ENCODE measurements around the gene HOXA4.

HOXA4 gene

DNA sequence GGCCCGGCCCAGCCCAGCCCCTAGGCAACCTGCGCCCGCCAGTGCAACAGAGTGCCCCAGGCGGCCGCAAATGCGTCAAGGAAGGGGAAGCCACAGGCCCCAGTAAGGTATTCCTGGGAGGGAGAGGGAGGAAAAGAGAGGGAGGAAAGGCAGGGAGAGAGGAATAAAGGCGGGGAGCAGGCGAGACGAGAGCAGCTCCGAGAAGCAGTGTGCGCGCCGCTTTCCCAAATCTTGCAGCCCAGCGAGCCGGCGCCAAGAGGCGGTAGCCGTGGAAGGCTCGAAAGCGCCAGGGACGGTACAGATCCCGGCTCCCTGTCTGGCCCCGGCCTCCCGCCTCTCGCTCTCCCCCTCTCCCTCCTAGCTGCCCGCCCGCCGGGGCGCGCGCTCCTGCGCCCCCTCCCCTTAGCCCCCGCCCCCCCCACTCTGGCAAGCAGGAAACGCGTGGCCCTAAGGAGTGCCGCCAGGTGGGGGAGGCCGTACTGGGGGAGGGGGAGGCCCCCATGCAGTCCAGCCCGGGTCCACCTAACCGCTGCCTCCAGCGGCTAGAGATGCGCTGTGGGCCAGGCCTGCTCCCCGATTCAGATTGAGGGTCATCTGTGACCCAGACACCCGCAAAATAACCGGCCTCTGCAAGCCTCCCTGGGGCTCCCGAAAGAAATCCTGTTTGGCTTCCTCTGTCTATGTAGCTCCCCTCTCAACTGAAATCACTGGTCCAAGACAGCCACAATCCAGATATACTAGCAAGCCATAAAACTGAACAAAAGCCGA lies 39.3 kb upstream of the HOXA4 start:
- DNase-seq (ENCODE audit: low read depth in 2 of 2), result no peak

DNA sequence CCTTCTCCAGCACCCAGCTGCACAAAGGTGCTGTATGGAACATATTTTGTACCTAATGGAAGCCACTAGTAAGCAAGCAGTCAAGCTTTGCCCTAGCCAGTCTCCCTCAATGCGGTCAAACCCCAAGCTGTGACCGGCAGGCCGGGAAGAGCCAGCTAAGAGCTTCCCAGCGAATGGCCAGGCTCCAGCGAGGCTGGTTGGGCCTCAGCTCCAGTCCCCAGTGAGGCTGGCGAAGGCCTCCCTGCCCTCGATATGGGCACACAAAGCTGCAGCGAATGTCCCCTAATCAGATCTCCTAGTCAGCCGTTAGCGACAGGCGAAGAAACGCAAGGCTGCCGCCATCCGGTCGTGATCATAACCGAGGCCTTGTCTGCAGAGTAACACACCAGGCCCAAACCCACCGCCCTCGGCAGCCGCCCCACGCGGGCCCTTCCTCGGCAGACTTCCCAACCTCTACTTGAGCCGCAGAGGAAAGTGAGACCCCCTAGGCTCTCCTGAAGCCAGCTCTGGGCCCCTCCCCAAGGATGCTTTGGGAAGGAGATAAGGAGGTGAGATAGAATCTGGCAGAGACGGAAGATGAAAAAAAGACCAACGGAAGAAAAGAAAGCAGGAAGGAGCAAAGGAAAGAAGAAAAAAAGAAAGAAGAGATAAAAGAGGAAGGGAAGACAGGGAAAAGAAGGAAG lies 37.8 kb upstream of the HOXA4 start:
- DNase-seq (ENCODE audit: low read depth in 2 of 2), result no peak

DNA sequence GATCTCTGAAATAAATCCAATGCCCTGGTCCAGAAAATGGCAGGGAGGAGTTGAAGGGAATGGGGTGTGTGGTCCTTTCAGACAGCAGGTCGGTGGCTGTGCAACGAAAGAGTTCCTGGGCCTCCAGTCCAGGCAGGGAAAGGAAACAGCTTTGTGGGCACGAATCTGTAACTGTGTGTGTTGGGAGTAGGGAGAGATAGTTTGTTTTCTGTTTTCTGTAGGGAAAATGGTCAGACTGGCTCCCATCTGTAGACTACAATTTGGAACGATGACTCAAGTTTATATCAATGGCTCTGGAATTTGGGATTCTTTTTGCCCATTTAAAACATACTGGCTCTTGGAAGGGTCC lies 37.3 kb upstream of the HOXA4 start:
- no peak for DNase-seq (ENCODE audit: low read depth in 2 of 2)

DNA sequence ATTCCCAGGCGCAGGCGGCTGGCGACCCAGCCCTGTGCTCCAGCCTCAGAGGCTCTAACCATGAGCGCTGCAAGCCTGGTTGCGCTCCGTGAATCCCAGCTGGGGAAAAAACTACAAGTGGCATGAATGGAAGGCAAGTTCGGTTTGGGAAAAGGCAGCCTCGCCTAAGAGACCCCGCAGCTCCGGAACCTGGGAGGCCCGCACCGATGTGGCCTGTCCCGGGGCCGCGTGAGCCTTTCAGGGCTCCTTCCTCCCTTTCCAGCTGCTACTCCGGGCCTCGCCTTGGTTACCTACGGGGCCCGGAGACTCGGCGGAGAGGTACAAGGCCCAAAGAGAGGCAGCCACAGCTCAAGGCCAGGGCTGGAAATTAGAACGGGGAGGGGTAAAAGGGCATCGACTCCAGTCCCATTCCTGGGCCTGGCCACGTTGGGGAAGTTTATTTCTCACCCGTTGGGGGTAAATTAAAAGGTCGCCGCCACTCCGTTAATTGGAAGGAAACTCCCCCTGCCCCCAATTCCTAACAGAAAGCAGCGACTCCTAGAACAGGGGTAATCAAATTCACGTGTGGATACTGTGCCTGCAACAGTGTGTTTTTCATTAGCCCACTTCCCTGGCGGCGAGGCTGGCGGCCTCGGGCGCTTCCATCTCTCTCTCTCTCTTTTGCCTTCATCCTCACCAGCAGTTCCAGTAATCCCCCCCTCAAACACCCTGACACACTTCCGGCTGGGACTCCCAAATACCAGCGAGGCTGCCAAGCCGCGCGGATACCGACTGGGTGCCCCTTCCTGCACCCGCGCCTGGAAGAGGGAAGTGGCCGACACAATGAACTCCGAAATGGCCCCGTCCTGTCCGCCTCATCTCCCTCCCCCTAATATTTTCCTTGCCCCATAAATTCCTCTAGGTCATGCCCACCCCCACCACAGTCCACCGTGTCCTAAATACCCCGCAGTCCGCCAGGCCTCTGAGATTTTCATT lies 36.3 kb upstream of the HOXA4 start:
- no peak for DNase-seq (ENCODE audit: low read depth in 2 of 2)

DNA sequence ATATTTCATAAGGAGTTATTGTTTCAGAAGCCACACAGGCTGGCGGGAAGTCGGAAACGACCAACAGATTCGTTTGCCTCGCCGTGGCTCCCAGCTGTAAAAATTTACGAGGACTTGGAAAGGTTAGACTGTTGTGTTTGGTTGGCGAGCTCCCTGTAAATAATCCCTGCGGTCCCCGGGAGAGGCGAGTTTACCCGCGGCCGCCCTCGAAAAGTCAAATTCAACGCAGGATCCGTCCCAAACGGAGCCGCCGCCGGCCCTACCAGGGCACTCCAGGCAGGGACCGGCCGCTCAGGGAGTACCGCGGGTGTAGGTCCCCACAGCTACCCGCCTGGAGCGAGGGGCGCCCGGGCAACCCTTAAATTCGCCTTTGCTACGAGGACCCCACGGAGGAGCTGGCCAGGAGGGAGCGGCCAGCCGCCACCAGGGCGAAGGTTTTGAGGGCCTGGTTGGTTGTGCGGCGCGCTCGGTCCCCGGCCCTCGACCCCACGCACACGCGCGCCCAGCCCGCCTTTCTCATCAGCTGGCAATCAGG lies 35.5 kb upstream of the HOXA4 start:
- no peak for DNase-seq (ENCODE audit: low read depth in 2 of 2)

DNA sequence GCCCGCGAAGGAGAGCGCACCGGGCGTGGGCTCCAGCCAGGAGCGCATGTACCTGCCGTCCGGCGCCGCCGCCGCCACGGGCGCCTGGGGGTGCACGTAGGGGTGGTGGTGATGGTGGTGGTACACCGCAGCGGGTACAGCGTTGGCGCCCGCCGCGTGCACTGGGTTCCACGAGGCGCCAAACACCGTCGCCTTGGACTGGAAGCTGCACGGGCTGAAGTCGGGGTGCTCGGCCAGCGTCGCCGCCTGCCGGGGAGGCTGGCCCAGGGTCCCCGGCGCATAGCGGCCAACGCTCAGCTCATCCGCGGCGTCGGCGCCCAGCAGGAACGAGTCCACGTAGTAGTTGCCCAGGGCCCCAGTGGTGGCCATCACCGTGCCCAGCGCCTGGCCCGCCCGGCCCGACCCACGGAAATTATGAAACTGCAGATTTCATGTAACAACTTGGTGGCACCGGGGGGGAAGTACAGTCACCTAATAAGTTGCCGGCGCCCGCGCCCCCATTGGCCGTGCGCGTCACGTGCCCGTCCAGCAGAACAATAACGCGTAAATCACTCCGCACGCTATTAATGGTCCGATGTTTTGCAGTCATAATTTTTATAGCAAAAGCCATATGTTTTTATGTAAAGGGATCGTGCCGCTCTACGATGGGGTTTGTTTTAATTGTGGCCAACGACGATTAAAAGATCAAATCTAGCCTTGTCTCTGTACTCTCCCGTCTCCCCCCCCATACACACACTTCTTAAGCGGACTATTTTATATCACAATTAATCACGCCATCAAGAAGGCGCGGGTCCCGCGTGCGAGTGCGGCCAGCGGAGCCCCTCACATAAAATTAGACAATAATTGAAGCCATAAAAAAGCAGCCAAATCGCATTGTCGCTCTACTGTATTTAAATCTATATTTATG lies 34.8 kb upstream of the HOXA4 start, which contains the start of gene HOXA9:
HOXA9 (minus strand) TSS at position 449 of the 907 bp plus-strand sequence; CDS start at position 369, 80 bp downstream.
- DNase-seq (ENCODE audit: low read depth in 2 of 2), result no peak

DNA sequence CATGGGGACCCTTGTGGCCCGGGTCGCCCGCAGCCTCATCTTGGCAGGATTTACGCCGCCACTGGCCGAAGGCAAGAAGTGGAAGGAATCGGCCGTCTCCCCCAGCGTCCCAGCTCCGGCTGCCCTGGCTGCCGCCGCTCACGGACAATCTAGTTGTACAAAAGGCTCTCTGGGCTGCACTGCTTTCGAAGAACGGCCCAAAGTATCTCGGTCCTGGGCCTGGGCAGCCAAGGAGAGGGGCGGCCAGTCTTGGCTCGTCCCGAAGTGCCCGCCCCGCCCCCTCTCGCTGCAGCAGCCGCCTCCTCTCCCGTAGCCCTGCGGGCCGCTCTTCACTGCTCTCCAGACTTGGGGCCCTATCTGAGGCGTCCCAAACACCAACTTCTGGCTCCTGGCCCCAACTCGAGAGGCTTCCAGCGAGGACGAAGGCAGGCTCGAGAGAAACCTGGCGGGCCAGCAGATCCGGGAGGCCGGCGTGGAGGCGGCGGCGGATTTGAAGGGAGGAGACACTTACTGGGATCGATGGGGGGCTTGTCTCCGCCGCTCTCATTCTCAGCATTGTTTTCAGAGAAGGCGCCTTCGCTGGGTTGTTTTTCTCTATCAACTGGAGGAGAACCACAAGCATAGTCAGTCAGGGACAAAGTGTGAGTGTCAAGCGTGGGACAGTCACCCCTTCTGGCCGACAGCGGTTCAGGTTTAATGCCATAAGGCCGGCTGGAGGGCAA lies 34.0 kb upstream of the HOXA4 start:
- DNase-seq (ENCODE audit: low read depth in 2 of 2), result no peak

DNA sequence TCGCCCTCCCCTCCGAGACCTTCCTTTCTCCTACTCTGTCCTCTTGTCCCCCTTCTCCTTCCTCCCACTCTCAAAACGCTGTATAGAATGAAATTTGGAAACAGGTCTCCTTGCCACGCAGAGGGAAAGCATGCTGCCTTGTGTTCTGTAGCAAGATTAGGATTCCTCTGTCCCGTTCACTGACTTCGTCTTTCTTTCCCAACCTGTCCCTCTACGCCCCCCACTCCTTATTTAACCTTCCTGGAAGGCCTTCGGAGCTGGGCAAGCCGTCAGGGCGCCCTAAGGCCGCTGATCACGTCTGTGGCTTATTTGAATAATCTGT lies 33.4 kb upstream of the HOXA4 start:
- DNase-seq (ENCODE audit: low read depth in 2 of 2), result no peak

DNA sequence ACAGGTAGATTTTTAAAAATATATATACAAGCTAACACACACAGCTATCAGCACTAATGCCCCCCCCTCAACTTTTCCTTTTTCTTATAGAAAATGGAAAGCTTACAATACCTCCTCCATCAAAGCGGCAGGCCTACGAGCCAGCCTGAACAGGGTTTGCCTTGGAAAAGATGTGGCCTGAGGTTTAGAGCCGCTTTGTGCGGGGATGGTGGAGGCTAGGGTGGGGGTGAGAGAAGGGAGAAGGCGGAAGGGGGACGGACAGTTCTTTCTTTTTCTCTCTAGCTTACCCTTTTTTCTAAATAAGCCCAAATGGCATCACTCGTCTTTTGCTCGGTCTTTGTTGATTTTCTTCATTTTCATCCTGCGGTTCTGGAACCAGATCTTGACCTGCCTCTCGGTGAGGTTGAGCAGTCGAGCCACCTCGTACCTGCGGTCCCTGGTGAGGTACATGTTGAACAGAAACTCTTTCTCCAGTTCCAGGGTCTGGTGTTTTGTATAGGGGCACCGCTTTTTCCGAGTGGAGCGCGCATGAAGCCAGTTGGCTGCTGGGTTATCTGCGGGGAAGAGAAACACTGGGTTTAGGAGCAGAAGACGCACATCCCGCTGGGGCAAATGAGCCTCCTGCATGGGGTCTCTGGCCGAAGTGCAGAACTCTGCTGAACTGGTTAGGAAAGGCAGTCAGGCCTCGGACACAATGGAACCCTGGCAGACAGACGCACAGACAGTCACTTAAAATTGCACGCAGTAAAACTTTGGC lies 32.9 kb upstream of the HOXA4 start:
- no peak for DNase-seq (ENCODE audit: low read depth in 2 of 2)

DNA sequence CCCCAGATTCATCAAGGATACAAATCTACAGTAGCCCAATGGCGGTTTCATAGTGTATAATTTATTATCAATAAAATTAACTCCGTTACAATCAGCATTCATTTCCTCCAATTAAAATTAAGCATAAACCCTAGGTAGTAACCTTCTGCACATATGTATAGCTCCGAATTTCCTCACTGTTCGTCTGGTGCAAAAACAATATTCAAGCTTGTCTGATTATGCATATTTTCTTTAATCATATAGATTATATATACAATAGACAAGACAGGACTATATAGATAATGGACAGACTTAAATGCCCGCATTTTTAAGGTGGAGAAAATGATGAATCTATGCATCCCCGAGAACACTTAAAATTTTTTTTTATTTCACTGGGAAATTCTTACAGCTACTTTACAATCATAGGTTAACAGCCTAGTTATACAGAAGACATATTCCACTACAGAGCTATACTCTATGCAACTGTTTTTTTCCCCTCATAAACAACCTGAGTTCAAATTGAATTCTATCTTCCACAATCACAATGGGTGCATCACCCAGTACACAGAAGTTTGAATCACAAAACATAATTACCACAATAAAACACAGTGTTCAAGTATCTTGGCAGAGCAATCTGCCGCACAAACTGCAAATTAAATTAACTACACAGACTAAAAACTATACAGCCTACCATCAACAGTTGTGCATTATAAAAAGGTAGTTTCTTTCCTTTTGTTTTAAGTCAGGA lies 32.2 kb upstream of the HOXA4 start:
- DNase-seq (ENCODE audit: low read depth in 2 of 2), result no peak

DNA sequence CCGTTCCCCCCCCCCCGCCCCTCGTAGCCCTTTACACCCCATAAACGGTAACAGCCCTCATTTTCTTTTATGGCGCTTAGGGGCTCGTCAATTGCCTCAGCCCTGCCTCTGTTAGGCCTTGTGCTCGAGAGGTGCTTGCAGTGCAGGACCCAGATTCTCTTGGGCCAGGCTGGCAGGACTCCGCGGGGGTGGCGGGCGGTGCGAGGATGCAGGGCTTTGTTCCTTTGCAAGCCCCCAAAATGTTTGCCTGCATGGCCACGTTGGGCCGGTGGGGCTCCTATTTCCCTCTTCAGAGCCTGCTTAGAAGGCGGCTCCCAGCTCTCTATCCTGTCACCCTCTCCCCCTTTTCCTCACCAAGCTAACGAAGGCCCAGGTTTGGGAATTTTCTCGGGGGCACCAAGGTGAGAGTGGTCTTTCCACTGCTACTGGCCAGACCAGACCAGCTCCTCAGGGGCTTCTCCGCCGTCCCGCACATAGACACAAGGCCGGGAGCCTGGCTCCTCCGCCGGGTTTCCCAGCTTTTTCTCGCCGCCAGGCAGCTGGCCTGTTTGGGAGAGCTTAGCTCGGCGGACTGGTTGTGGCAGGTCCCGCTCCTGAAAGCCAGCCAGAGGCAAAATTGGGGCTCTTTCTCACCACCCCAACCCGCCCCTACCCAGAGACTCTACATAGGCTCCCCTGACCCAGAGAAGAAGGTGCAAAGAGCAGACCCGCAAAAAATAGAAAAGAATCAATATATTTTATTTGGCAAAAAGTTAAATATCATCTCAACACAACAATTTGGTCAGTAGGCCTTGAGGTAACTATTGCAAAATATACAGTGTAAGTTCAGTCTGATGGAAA lies 31.4 kb upstream of the HOXA4 start:
- no peak for DNase-seq (ENCODE audit: low read depth in 2 of 2)

DNA sequence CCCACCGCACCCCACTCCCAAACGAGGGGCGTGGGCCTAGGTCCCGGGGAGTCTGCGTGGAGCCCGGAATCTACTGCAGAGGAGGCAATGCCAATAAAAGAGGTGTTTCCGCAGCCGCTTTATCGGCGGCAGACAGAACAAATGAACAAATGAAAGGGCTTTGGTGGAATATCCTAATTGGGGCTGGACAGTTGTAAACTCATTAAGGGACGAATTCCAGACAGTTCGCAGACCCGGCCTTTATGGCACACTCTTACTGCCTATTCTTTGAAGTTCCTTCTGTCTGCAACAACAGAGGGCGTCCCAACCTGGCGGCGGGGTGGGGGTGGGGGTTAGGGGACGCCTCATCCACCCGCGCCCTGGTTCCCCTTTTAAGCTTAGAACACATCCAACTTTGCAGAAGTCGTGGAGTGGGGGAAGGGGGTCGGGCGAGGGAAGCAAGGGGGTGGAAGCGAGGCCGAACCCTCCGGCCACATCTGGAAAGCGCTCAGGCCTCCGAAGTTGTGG lies 30.7 kb upstream of the HOXA4 start:
- DNase-seq (ENCODE audit: low read depth in 2 of 2), result no peak

DNA sequence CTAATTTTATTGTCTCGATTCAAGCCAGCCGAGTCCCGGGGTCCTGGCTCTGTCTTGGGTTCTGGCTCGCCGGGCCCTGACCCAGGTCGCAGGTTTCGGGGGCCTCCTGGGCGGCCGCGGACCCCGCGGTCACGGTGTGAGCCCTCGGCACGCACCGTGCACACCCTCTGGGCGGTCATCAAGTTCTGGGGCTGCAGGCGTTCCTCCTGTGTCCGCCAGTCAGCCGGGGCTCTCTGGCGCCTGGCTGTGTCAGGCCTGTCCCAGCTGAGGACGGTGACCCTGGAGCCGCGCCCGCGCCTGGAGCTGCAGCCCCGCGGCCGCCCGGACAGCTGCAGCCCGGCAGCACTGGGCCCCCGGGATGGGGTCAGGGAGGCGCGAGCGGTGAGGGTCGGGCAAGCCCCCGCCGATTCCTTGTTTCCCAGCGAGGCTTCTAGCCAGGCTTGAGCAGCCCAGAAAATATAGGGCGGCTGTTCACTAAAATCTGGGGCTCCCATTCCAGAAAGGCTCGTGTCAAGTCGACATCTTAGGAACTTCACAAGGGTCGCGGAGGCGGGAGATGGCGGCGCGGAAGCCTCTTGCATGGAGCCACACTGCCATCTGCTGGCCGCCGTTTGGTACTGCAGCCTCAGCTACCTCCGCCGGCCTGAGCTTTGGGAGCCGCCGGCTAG lies 30.1 kb upstream of the HOXA4 start:
- DNase-seq (ENCODE audit: low read depth in 2 of 2), result peak; percentile 72 to 77

DNA sequence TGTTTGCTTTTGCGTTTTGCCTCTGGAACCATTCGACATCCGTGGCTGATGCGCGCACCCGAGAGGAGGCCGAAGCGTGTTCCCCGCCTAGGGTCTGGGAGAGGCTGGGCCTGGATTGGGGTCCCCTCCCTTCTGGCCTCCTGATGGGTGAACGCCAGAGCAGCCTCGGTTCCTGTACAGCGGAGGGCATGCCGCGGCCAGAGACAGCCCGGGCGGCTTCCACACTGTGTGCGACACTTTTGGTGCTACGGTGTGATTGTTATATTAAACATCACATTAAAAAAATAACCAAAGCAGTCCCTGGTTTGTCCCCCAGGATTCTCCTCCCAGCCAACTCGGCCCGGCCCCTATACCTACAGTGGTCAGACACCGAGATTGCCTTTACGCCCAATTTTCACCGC lies 29.6 kb upstream of the HOXA4 start:
- DNase-seq (ENCODE audit: low read depth in 2 of 2), result no peak

DNA sequence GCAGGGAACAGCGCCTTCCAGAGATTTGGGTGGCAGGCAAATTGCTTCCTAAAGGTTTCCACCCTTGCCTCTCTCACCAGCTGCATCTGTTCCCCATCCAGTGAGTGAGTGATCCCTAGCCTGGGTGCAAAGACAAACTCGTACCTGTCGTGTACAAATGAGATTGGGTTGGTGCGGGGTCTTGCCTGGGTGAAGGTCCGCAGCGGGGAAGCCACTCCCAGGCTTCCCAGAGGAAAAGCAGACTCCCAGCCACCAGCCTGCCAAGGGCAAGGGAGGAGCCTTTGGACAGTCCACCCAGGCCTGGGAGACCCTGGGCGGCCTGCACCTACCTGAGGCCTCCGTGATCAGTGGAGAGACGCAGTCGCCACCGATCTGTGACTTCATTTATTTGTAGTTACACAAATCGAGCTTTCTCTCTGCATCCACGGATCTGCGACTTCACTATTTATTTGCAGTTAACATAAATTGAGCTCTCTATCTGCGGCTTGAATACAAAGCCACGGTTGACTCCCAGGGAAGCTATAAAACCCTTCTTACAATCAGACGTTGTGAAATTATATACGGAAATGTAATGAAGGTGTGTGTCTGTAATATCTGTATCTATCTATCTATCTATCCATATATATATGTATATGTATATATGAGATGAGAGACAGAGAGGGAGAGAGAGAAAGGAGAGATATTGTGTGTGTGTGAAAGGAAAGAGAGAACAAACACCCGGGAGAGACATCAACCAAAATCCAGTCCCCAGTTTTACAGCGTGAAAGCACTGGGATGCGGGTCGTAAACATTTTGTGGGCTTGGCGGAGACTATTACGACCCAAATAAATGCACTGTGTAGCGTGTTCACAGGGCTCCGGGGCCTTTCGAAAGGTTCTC lies 28.9 kb upstream of the HOXA4 start:
- no peak for DNase-seq (ENCODE audit: low read depth in 2 of 2)

Data from stimulated activated CD4-positive, alpha-beta T cell treated with anti-CD3 and anti-CD28 coated beads, Interleukin-1b, Interleukin-23, amount 100 ng/mL, for 1 hour (primary cell).